ENCODE data around the gene TNIK.

Gene TNIK

GRCh38 chr3:171387062-171387461 is 73.1 kb downstream of the TNIK start:
- Histone ChIP-seq H3K9me2 (ENCODE audit: low read depth, low read length) (no peaks in the 10 kb centered on the region), H3K4me1 (ENCODE audit: insufficient read depth, low read length, severe bottlenecking) (no peaks in the 10 kb centered on the region), H3K27me3 (ENCODE audit: insufficient read depth, low read length) (no peaks in the 10 kb centered on the region), H3K27ac (ENCODE audit: low read depth, low read length, poor library complexity, severe bottlenecking) (no peak overlapping the region), H4K20me1 (ENCODE audit: insufficient read depth, low read length) (no peaks in the 10 kb centered on the region), H3K36me3 (ENCODE audit: insufficient read depth, low read length) (no peaks in the 10 kb centered on the region), H3K4me3 (ENCODE audit: low read depth, low read length, poor library complexity, severe bottlenecking) (no peak overlapping the region), H3F3A (ENCODE audit: insufficient read depth, low read length) (no peaks in the 10 kb centered on the region), H3K4me2 (ENCODE audit: low read length) (no peak overlapping the region), H3K9me3 (ENCODE audit: low read length) (no peaks in the 10 kb centered on the region), H3K9ac (ENCODE audit: low read length) (no peak overlapping the region), H2AFZ (ENCODE audit: low read length) (no peak overlapping the region), H3K79me2 (ENCODE audit: insufficient read depth, low read length) (no peaks in the 10 kb centered on the region)
- TF ChIP-seq EZH2 (IDR thresholded peaks at IDR 0.05; ENCODE audit: borderline replicate concordance, low read length), result no peak
- TF ChIP-seq, protein P1, sequence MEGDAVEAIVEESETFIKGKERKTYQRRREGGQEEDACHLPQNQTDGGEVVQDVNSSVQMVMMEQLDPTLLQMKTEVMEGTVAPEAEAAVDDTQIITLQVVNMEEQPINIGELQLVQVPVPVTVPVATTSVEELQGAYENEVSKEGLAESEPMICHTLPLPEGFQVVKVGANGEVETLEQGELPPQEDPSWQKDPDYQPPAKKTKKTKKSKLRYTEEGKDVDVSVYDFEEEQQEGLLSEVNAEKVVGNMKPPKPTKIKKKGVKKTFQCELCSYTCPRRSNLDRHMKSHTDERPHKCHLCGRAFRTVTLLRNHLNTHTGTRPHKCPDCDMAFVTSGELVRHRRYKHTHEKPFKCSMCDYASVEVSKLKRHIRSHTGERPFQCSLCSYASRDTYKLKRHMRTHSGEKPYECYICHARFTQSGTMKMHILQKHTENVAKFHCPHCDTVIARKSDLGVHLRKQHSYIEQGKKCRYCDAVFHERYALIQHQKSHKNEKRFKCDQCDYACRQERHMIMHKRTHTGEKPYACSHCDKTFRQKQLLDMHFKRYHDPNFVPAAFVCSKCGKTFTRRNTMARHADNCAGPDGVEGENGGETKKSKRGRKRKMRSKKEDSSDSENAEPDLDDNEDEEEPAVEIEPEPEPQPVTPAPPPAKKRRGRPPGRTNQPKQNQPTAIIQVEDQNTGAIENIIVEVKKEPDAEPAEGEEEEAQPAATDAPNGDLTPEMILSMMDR (IDR thresholded peaks at IDR 0.05; ENCODE audit: low read length), result no peak

- no peak overlapping the region for H3K27ac ChIP-seq (ENCODE audit: low read depth, low read length, poor library complexity, severe bottlenecking)
- H3K4me1 ChIP-seq (ENCODE audit: insufficient read depth, low read length, severe bottlenecking), result no peaks in the 10 kb centered on the region
- H3K79me2 ChIP-seq (ENCODE audit: insufficient read depth, low read length), result no peaks in the 10 kb centered on the region
- H3K9me2 ChIP-seq (ENCODE audit: low read depth, low read length), result no peaks in the 10 kb centered on the region
- H3K27me3 ChIP-seq (ENCODE audit: insufficient read depth, low read length), result no peaks in the 10 kb centered on the region
- no peaks in the 10 kb centered on the region for H3K9me3 ChIP-seq (ENCODE audit: low read length)
- no peaks in the 10 kb centered on the region for H4K20me1 ChIP-seq (ENCODE audit: insufficient read depth, low read length)
- H3K36me3 ChIP-seq (ENCODE audit: insufficient read depth, low read length), result no peaks in the 10 kb centered on the region
- no peak overlapping the region for H3K4me2 ChIP-seq (ENCODE audit: low read length)
- no peaks in the 10 kb centered on the region for H3F3A ChIP-seq (ENCODE audit: insufficient read depth, low read length)
- no peak overlapping the region for H2AFZ ChIP-seq (ENCODE audit: low read length)
- H3K4me3 ChIP-seq (ENCODE audit: low read depth, low read length, poor library complexity, severe bottlenecking), result no peak overlapping the region
- TF ChIP-seq, protein P1 (IDR thresholded peaks at IDR 0.05; ENCODE audit: low read length), result no peak
- no peak for TF ChIP-seq EZH2 (IDR thresholded peaks at IDR 0.05; ENCODE audit: borderline replicate concordance, low read length)
- no peak overlapping the region for H3K9ac ChIP-seq (ENCODE audit: low read length)
Observed at GRCh38 chr3:171385086-171385485, 75.1 kb downstream of the TNIK start.

DNA sequence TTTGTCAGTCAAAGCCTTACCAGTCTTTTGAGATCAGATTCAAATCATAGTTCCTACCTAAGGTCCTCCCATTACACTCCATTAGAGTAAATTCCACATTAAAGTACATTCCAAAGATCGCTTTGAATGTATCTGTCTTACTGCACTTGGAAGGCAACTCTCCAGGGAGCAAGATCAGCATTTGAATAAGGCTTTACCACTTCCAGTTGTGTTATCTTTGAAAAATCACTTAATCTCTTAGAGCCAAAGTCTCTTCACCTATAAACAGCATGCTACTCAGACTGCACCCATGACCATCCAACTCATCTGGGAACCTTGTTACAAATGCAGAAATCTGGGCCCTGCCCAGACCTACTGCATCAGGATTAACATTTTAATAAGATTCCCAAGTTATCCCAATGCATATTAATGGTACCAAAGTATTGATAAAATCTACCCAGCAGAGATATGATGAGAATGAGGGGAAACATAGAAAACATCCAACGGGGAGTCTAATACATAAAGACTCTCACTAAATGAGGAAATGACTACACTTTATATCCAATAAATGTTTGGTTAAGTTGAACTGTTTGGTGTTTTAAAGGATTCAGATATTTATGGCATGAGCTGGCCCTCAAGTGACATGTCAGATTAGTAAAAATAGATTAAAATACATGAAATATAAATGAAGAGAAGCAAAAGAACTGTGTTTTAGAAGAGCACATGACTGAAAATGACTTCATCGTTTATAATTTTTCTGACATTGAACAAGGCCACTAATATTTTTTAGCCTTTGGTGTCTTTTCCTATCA is 75.9 kb downstream of the TNIK start:
- Histone ChIP-seq H3K9me2 (ENCODE audit: low read depth, low read length) (no peaks in the 10 kb centered on the region), H3K9me3 (ENCODE audit: low read length) (no peaks in the 10 kb centered on the region), H3K4me2 (ENCODE audit: low read length) (no peak overlapping the region), H3K4me3 (ENCODE audit: low read depth, low read length, poor library complexity, severe bottlenecking) (no peak overlapping the region), H2AFZ (ENCODE audit: low read length) (no peak overlapping the region), H3K27ac (ENCODE audit: low read depth, low read length, poor library complexity, severe bottlenecking) (no peak overlapping the region), H3K36me3 (ENCODE audit: insufficient read depth, low read length) (no peaks in the 10 kb centered on the region), H3K4me1 (ENCODE audit: insufficient read depth, low read length, severe bottlenecking) (no peaks in the 10 kb centered on the region), H4K20me1 (ENCODE audit: insufficient read depth, low read length) (no peaks in the 10 kb centered on the region), H3K9ac (ENCODE audit: low read length) (no peak overlapping the region), H3K27me3 (ENCODE audit: insufficient read depth, low read length) (no peaks in the 10 kb centered on the region), H3F3A (ENCODE audit: insufficient read depth, low read length) (no peaks in the 10 kb centered on the region), H3K79me2 (ENCODE audit: insufficient read depth, low read length) (no peaks in the 10 kb centered on the region)
- TF ChIP-seq, protein P1 (IDR thresholded peaks at IDR 0.05; ENCODE audit: low read length), result no peak
- no peak for TF ChIP-seq EZH2 (IDR thresholded peaks at IDR 0.05; ENCODE audit: borderline replicate concordance, low read length)

Data from OCI-LY1 (cell line).